ENCODE data around the gene SERPINB7.

SERPINB7 gene

DNA sequence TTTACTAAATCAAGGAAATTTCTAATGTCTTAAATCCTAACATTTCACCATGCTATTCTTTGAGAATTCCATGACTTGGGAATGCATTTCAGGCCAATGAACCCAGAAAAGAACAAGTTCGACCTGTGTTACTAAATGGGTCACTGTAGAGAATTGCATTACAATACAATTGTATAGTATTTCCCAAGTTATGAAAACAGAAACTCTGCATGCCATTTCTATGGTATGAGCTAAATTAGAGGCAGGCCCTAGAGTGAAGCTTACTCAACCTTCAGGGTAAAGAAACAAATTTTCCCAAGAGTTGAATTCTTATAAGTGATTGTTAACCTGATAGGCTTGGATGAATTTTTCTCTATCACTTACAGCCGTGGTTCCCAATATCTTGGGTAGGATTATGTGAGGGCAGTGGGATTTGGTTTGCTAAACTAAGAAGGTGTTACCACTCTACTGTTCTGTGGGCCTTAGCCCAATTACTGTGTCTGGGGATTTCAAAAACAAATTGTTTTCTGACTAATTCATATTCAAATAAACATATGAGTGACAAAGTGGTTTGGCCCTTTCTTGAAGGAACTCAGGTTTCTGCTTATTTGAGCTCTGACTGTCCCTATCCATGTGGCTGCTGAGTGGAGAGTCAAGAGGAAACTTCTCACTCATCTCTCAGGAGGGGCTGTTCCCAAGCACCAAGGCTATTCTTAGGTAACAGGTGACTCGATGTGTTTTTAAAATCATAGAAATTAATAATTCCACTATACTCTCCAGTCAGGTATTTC lies 11.2 kb upstream of the SERPINB7 start:
- no peak for TF ChIP-seq GATA3 (IDR thresholded peaks at IDR 0.05; ENCODE audit: low read depth, low read length)
- TF ChIP-seq GATA2 (IDR thresholded peaks at IDR 0.05; ENCODE audit: low read depth, low read length): no peak

DNA sequence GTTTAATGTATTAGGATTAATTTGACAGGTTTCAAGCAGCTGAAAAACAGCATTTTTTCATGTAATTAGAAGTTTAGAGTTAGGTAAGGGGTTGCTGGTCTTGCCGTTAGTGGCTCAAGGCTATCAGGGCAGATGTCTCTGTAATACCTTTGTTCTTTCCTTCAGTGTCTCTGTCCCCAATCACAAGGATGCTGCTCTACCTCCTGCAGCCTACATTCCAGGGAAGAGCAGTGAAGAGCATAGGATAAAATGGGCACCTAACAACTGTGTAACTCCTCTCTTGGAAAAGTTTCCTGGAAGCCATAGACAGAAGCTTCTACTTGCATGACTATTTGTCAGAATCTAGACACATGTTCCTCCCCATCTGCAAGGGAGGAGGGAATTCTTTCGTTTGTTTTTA lies 9.4 kb upstream of the SERPINB7 start:
- no peak for TF ChIP-seq GATA2 (IDR thresholded peaks at IDR 0.05; ENCODE audit: low read depth, low read length)
- no peak for TF ChIP-seq GATA3 (IDR thresholded peaks at IDR 0.05; ENCODE audit: low read depth, low read length)

GRCh38 chr18:63773551-63773950 lies 1.7 kb upstream of the SERPINB7 start:
- no peak for TF ChIP-seq GATA3 (IDR thresholded peaks at IDR 0.05; ENCODE audit: low read depth, low read length)
- no peak for TF ChIP-seq GATA2 (IDR thresholded peaks at IDR 0.05; ENCODE audit: low read depth, low read length)

DNA sequence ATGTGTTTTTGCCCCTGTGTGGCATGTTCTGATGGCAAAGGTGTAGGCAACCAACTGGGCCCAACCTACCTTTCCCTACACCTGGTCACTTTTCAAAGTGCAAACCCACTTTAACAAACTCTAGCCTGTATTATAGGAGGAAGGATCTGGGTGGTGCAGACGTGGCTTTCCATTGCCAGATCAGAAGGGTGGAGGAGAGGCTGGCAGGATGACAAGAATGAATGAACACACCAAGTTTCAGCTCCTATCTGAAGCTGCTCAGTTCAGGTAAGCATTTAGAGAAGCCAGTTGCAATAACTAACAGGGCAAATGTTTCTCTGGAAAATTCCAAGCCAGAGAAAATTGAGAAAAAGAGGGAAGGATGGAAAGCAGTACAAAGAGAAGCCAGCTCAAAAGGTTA lies 707 bp upstream of the SERPINB7 start:
- TF ChIP-seq GATA3 (IDR thresholded peaks at IDR 0.05; ENCODE audit: low read depth, low read length): no peak
- no peak for TF ChIP-seq GATA2 (IDR thresholded peaks at IDR 0.05; ENCODE audit: low read depth, low read length)

DNA sequence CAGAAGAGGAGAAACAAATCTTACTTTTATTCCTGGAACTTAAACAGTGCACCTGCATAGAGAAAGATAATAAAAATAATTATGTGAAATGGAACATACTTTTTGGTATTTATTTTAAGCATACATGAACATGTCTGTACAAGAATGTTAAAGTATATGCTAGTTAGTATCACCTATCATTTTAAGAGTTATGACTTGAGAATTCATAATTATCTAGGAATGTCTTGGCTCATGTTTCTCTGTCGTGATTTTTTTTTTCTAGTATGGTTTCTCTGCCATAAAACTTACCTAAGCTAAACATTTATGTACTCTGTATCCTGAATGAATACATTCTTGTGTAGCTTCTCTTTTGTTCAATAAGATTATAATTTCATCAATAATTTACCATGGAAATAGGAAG lies 4.2 kb downstream of the SERPINB7 start:
- TF ChIP-seq GATA3 (IDR thresholded peaks at IDR 0.05; ENCODE audit: low read depth, low read length) (no peak), GATA2 (IDR thresholded peaks at IDR 0.05; ENCODE audit: low read depth, low read length) (no peak)

DNA sequence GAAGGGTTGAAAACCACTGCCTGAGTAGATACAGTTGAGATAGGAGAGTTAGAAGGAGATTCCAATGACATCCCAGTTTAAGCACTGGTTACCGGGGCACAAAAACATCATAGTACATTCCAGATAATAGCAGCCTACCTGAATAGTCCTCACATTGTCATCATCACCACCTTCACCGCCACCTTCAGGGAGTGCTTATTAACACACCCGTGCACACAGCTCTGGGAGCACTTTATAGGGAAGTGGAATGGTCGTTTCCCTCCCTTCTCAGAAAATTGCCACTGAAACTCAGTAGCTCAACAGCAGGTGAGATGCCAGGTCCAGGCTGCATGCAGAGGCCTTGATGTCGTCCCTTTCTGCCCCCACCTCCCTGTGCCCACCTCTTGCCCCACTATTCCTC lies 8.2 kb downstream of the SERPINB7 start:
- TF ChIP-seq GATA3 (IDR thresholded peaks at IDR 0.05; ENCODE audit: low read depth, low read length): no peak
- no peak for TF ChIP-seq GATA2 (IDR thresholded peaks at IDR 0.05; ENCODE audit: low read depth, low read length)

DNA sequence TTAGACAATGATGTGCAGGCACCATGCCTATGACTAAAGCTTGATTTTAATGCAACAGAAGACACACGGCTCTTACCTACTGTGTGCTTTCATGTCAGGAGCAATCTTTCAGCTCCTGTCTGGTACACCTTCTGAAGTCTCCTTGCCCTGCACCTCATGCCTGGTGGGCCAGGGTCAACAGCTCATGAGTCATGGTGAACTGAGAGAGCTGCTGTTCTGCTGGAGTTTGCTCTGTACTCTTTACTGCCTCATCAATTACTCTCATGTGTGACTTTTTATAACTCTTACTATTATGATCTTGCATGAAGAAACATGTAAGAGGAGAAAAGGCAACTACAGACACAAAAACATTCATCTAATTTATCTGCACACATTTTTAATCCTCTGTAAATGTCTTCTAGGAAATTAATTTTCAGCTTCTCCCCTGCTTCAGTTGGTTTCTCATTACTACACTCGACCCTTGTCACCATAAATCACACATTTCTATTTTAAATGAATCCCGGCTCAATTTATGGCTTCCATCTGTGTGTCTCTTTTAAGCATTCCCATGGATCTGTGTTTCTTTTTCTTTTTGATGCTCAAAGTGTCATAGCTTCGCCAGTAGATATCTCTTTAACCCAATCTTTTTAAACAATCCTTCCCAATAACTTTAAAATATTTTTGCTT lies 9.7 kb downstream of the SERPINB7 start:
- TF ChIP-seq GATA3 (IDR thresholded peaks at IDR 0.05; ENCODE audit: low read depth, low read length) (no peak), GATA2 (IDR thresholded peaks at IDR 0.05; ENCODE audit: low read depth, low read length) (no peak)

- TF ChIP-seq GATA3 (IDR thresholded peaks at IDR 0.05; ENCODE audit: low read depth, low read length) (no peak), GATA2 (IDR thresholded peaks at IDR 0.05; ENCODE audit: low read depth, low read length) (no peak)
Observed at GRCh38 chr18:63787673-63788072, 12.5 kb downstream of the SERPINB7 start.

DNA sequence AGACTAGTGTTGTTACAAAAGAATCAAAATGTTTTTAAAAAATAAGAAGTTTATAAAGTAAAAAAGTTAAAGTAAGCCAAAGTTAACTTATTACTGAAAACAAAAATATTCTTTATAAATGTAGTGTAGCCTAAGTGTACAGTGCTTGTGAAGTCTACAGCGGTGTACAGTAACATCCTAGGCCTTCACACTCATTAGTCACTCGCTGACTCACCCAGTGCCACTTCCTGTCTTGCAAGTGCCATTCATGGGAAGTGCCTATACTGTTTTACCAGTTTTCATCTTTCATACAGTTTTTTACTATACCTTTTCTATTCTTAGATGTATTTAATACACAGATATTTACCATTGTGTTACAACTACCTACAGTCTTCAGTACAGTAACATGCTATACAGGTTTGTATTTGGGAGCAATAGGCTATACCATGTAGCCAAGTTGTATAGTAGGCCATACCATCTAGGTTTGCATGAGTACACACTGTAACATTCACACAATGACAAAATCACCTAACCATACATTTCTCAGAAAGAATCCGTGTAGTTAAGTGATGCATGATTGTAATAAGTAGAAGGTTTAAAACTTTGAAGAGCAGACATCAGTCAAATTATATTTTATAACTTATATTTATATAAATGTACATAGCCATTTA lies 13.4 kb downstream of the SERPINB7 start:
- TF ChIP-seq GATA3 (IDR thresholded peaks at IDR 0.05; ENCODE audit: low read depth, low read length) (no peak), GATA2 (IDR thresholded peaks at IDR 0.05; ENCODE audit: low read depth, low read length) (no peak)

DNA sequence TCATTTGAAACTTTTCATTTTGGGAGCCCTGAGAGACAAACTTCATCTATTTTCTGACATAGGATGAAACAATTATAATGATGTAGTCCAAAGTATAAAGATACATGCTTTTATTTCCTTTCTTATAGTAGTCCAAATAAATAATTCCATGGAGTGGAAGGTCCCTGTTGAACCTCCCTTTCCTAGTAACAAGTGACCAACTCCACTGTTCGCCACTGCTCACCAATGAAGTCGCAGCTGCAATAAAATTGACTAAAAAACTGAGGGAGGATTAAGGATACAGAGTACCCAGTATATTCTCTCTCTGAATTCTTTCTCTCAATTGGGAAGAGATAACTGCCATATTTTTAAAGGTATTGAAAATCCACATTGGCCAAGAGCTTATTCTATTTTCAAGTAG lies 14.1 kb downstream of the SERPINB7 start:
- TF ChIP-seq GATA3 (IDR thresholded peaks at IDR 0.05; ENCODE audit: low read depth, low read length) (no peak), GATA2 (IDR thresholded peaks at IDR 0.05; ENCODE audit: low read depth, low read length) (no peak)

DNA sequence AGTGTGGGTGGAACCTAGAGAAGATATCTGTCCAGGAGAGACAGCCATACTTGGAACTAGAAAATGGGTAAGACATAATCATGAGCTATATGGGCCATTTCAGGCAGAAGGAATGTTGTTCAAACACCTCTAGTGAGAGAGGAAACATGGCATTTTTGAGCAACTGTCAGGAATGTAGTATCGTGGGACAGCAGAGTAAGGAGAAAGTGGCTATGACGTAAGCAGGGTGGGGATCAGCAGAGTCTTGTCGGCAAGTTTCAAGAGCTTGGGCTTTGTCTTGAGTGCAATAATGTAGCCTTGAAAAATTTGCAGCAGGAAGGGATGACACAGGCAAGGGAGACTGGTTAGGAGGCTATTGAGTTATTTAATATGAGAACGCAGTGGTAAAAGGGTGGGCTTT lies 20.4 kb downstream of the SERPINB7 start:
- TF ChIP-seq GATA2 (IDR thresholded peaks at IDR 0.05; ENCODE audit: low read depth, low read length) (no peak), GATA3 (IDR thresholded peaks at IDR 0.05; ENCODE audit: low read depth, low read length) (no peak)

DNA sequence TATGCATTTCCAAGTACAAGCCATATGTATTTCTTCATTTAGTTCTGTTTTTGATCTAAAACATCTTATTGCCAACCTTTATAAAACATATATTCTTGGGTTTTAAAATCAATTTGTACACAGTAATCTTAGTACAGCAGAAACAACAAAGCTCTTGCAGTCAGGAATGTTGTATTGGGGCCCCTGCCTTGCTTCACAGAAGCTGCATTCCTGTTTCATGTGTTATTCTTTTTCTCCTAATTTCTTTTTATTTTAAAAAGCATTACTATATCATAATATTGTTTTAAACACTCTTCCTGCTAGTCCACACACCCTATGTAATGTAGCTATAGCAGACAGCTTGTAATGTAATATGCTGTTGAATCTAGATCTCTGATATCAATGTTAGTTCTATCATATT lies 24.0 kb downstream of the SERPINB7 start:
- TF ChIP-seq GATA2 (IDR thresholded peaks at IDR 0.05; ENCODE audit: low read depth, low read length) (no peak), GATA3 (IDR thresholded peaks at IDR 0.05; ENCODE audit: low read depth, low read length) (no peak)

- TF ChIP-seq GATA2 (IDR thresholded peaks at IDR 0.05; ENCODE audit: low read depth, low read length) (no peak), GATA3 (IDR thresholded peaks at IDR 0.05; ENCODE audit: low read depth, low read length) (no peak)
Observed at GRCh38 chr18:63801343-63801742, 26.1 kb downstream of the SERPINB7 start.

DNA sequence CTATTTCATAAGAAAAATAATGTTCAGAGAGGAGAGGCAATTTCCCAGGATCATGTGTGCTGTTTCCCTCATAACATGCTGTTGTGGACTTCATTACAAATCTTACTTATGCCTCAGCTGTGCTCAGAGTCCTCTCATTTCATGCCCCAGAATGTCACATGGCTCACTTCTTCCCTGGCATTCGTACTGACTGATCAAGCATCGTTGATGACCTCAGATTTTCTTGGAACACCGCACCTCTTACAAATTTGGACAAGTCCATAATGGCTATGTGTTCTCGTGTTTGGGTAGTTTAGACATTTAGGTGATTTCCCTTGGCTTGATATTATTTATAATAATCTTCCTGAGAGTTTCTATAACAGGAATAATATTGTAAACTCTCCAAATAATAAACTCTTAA lies 32.9 kb downstream of the SERPINB7 start:
- TF ChIP-seq GATA3 (IDR thresholded peaks at IDR 0.05; ENCODE audit: low read depth, low read length) (no peak), GATA2 (IDR thresholded peaks at IDR 0.05; ENCODE audit: low read depth, low read length) (no peak)

Data from SH-SY5Y (cell line).